Measurements from ENCODE around the gene KRT80.

Gene KRT80

DNA sequence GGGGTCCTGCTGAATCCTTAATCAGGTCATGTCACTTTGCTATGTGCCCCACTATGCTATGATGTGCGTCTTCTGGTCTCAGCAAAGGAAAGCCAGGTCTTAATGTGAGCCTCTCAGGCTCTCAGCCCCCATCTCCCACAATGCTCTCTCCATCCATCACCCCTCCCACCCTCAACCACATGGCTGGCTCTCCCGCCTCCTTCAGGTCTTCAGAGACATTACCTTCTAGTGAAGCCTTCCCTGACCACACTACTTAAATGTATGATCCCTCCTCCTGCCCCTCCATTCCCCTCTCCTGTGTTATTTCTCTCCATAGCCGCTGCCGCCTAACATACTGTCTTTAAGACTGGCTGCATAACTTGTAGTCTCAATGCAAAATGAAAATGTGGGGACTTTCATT is 50.5 kb downstream of the KRT80 start:
- DNase-seq (ENCODE audit: low read depth in 1 of 2, low spot score in 1 of 2) = no peak

DNA sequence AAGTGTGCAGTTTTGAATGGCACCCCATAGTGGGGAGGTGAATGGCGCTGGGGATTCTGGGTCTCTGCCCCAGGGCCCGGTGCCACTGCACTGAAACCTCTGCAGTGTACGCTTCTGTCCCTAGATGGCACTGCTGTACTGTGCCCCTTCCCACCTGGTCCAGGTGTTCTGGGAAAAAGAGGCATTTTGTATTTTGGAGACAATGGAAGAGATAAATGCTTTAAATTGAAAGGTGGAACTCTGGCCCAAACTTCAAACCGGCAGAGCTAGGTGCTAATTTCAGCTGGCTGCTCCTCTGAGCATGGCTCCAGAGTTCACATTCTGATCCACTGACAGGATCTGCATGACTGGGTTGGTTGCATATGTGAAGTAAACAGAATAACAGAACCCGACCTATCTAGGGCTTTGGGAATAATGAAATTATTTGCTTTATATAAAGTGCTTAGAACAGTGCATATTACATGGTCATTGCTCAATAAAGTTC is 52.2 kb downstream of the KRT80 start:
- no peak for DNase-seq (ENCODE audit: low read depth in 1 of 2, low spot score in 1 of 2)

DNA sequence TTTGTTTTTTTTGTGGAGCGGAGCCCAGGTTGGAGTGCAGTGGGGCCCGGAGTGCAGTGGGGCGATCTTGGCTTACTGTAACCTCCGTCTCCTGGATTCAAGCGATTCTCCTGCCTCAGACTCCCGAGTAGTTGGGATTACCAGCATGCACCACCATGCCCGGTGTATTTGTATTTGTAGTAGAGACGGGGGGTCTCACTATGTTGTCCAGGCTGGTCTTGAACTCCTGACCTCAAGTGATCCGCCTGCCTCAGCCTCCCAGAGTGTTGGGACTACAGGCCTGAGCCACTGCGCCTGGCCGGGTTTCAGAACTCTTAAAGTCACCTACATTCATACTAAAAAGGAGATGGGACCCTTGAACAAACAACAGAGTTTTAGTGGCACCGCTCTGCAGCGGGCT is 52.7 kb downstream of the KRT80 start:
- DNase-seq (ENCODE audit: low read depth in 1 of 2, low spot score in 1 of 2) = no peak

DNA sequence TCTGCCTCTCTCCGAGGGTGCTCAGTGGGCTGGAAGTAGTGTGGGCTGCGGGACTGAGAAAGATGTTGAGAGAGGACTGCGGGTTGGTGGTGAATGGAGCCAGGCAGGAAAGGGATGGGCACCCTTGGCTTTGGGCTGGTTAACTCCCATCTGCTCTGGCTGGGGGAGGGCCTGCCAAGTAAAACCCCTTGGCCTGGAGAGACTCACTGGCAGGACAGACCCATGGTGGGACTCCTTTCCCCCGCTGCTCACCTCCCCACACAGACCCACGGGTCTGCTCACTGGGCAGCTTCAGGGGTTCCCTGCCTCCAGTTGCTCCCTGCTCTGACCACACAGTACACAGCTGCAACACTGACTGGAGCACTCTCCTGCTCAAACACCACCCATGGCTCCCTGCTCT is 54.1 kb downstream of the KRT80 start:
- no peak for DNase-seq (ENCODE audit: low read depth in 1 of 2, low spot score in 1 of 2)

DNA sequence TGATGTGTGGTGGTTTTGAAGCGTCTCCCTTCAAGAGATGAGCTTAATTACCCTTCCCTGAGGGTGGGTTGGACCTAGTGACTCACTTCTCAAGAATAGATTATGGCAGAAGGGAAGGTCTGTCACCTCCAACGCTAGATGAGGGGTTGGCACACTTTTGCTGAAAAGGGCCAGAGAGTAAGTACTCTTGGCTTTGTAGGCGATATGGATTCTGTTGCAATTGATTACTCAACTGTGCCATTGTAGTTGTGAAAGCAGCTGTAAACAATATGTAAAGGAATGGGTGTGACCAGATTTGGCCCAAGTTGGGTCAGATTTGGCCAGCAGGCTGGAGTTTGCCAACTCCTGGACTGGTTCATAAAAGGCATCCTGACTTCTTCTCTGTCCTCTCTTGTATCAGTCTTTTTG is 59.1 kb downstream of the KRT80 start:
- no peak for DNase-seq (ENCODE audit: low read depth in 1 of 2, low spot score in 1 of 2)

DNA sequence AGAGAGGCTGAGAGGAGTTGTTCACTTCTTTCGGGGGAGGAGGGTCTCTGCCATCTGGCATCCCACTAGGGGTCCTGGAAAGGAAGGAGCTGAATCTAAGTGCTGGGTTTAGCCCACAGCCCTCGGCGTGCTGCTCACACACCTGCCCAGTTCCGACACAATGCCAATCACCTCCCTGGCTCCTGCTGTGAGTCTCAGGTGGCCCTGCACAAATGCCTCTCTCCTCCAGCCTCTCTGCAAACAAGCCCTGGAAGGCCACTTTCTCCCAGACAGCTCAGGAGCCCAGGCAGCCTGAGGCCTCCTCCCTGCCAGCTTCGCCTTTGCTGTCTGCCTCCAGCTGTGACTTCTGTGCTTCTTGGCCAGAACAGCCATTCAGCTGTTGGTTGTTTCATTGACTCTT is 61.1 kb downstream of the KRT80 start:
- no peak for DNase-seq (ENCODE audit: low read depth in 1 of 2, low spot score in 1 of 2)

DNA sequence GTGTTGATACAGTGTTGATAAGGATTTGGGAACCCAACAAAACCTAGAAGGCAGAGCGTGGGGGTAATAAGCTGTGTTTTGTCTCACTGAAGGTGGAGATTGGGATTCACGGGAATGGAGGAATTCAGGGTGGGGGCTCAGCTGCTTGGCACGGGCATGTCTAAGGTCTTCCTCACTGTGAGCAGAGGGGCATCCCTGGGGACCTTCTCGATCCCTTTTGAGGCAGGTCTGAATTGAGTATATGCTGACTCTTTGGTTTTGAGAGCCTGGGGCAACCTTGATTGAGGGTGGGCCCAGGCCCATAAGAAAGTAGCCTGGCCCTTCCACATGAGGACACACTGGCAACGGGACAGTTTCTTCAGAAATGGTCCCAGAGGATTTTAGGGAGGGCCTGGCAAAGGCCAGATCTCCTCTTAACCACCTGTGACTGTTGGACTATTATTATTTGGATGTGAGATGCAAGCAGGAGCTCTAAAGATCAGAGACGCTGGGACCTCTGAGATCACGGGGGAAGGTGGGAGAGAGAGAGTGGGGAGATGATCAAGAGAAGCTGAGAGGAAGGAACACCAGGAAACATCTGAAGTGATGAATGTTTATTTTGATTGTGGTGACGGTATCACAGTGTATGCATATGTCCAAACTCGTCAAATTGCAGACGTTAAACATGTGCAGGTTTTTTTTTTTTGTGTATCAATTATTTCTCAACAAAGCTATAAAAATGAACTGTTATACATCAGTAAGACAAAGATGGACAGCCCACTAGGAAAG is 63.9 kb downstream of the KRT80 start:
- no peak for DNase-seq (ENCODE audit: low read depth in 1 of 2, low spot score in 1 of 2)

DNA sequence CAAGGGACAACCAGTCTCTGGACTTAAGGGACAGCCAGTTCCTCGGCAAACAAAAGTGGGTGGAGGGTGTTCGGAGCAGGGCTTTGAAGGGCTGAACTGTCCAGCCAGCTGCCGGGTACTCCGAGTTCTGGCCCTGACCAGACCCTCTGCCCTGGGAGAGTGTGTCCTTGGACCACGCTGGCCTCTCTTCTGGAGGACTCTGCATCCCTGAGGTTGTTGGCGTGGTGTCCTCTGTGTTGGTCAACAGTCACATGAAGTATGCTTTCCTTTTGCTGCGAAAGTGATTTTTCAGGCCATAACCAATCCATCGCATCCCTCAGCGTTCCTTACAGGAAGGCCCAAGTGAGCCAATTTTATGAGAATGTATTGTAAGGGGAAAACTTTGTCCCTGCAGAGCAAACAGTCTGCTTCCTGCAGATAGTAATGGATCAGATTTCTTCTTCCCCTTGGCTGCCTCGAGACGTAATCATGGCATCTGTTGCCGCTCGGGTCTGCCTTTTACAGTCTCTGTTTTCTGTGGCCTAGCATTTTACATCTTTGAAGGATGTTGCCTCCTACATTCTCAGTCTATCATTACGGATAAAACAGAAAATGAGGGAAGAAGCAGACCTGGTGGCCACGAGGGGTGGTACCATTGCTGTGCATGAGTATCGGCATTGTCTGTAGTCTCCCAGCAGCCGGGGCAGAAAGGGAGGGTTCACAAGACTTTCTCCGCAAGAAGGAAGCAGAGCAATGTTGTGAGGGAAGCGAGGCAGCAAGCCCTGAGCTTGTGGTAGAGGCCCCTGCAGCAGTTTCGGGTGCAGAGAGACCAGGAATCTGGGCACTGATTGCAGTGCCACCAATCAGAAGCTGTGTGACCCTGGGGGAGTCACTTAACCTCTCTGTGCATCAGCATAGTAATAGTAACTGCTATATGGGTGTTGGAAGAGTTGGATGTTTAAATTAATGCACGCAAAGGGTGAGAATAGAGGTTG is 64.9 kb downstream of the KRT80 start:
- DNase-seq (ENCODE audit: low read depth in 1 of 2, low spot score in 1 of 2) = no peak

DNA sequence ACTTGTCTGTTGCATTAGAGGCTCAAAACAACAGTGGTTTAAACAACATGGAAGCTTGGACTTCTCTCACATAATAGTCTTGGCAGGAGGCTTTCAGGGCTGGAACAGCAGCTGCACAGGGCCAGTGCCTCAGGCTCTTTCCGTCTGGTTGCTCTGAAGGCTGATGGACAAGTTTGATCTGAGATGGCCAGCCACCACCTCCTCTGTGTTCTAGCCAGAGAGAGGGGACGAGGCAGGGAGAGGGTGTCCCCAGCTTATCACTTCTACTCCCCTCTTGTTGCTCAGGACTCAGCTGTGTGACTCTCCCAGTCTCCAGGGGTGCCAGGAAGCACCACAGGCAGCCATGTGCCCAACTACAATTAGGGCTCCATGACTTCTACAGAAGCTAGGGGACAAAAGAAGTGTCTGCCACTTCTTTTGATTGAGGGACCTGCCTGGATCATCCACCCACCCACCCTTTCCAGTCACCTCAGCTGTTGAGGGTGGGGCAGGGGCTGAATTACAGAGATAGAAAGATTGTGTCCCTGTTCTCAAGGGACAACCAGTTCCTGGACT is 65.7 kb downstream of the KRT80 start:
- DNase-seq (ENCODE audit: low read depth in 1 of 2, low spot score in 1 of 2) = no peak

DNA sequence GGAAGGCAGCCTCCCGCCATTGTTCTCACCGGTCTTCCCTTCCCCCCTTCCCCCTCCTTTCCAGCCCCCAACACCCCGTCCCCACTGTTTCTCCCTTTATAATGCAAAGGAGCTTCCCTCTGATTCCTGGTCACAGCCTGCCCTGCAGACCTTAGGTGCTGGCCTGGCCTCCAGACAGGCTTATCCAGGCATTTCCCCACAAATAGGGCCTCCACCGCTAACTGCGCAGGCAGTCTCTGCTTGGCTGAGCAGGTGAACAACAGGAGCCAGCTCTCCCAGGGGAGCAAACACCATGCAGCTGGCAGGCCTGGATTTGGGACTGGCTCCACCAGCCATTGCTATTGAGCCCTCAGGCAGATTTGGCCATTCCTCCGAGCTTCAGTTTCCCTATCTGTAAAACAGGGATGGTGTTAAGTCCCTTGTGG is 66.3 kb downstream of the KRT80 start:
- DNase-seq (ENCODE audit: low read depth in 1 of 2, low spot score in 1 of 2) = no peak

DNA sequence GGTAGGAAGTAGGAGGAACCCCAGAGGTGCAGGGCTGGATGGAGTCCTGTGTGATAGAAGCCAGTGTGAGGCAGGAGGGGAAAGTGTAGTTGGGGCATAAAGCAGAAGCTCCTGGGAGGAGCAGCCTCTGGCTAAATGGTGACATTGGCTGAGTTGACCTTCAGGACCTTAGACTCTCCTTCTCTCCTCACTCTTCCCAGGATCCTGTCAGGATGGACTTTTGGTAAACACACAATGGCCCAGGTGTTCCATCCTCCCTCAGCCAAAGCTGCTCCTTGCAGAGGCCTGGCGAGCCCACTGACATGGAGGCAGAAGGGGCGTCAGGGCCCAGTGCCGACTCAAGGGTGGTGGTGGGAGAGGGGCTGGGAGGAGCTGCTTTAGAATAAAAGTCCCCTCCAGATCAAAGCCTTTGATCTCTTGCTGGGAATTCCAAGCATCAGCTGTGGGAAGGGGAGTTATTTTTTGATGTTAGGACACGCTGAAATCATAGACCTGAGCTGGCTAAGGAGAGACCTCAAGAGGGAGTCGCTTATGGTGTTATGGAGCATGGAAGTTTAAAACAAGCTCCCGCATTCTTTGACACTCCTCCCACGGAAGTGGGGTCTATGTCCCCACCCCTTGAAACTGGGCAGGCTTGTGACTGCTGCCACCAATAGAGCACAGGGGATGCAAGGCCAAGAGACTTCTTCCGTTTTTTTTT is 68.2 kb downstream of the KRT80 start:
- DNase-seq (ENCODE audit: low read depth in 1 of 2, low spot score in 1 of 2) = no peak

DNA sequence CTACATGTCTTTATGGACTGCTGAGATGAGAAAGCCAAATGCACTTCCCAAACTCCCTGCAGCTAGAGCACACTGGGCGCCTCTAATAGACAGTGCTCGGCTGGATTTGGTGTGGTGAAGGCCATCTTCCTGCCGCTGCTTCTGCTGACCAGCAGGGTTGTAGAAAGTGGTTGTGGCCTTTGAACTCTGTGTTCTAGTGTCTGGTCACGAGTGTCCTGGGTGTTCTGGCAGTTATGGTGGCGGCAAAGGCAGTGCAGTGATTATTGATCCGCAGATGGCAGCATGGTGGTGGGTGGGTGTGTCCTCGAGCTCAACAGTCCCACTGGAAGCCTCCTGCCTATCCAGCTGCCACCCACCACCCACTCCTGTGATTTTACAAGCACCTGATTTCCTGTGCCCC is 68.9 kb downstream of the KRT80 start:
- DNase-seq (ENCODE audit: low read depth in 1 of 2, low spot score in 1 of 2) = no peak

DNA sequence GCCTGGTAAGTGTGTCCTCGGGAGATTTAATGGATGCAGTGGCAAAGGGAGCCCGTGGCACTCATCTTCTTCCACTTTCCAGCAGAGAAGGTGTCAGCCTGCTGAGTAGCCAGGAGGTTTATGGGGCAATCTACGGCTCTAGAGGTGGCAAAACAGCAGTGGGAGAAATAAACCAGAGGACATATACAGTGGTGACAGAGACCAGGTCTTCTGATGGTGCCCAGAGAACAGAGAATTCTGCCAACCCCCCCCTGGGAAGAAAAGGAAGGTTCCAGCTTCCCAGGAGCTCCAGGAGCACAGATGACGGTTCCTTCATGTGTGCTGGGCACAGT is 69.3 kb downstream of the KRT80 start:
- DNase-seq (ENCODE audit: low read depth in 1 of 2, low spot score in 1 of 2) = no peak

DNA sequence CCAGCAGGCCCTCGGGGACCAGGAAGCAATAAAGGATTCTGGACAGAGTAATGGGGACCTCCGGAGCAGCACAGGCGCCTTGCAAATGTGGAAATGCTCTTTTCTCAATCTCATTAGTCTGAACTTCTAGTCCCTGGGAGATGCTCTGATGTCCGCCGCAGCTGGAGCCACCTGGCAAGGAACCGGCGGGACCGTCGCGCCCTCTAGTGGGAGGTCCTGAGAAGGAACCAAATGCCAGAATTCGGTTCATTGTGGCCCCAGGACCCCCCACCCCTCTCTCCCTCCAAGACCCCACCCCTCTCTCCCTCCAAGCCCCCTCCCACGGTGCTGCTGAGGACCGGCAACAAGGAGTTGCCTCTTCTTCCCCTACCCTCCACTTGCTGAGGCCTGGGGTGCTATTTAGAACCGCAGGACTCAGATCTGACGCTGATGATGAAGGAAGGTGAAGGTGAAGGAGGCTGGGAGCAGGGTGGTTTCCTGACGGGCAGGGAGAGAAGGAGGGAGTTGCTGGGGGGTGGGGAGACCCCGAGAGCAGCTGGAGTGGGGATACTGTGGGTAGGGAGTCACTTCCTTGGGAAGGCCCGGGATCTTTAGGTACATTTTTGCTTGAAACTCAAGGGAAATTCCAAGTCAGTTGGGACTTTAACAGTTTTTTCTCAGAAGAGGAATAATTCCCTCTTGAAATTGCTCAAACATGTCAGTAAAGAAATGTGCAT is 69.8 kb downstream of the KRT80 start:
- peak; percentile 35 to 39 for DNase-seq (ENCODE audit: low read depth in 1 of 2, low spot score in 1 of 2)

DNA sequence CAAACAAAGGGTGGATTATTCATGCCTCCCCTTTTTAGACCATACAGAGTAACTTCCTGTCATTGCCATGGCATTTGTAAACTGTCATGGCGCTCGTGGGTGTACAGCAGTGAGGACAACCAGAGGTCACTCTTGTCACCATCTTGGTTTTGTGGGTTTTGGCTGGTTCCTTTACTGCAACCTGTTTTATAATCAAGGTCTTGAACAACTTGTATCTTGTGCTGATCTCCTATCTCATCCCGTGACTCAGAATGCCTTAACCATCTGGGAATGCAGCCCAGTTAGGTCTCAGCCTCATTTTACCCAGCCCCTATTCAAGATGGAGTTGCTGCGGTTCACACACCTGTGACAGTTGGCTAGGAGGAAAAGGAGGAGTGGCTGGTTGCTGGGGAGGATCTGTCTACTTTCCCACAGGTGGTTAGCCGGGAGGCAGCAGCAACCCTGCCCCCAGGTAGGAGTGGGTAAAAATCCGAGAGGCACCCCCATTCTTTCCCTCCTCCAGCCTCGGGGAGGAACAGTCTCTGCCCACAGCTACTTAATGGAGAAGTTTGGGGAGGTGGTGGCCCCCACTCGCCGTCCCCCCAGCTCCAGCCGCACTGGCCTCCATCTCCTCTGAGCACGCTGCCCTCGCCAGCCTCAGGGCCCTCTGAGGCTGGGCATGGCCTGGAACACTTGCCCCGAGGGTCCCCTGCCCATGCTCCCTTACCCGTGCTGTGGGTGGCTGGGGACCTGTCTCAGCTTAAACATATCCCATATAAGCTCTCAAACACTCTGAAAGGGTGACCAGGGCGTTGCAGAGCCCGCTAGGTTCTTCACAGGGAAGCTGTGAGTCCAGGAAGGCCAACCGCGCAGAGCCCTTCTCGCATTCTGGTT is 70.6 kb downstream of the KRT80 start:
- DNase-seq (ENCODE audit: low read depth in 1 of 2, low spot score in 1 of 2) = no peak

DNA sequence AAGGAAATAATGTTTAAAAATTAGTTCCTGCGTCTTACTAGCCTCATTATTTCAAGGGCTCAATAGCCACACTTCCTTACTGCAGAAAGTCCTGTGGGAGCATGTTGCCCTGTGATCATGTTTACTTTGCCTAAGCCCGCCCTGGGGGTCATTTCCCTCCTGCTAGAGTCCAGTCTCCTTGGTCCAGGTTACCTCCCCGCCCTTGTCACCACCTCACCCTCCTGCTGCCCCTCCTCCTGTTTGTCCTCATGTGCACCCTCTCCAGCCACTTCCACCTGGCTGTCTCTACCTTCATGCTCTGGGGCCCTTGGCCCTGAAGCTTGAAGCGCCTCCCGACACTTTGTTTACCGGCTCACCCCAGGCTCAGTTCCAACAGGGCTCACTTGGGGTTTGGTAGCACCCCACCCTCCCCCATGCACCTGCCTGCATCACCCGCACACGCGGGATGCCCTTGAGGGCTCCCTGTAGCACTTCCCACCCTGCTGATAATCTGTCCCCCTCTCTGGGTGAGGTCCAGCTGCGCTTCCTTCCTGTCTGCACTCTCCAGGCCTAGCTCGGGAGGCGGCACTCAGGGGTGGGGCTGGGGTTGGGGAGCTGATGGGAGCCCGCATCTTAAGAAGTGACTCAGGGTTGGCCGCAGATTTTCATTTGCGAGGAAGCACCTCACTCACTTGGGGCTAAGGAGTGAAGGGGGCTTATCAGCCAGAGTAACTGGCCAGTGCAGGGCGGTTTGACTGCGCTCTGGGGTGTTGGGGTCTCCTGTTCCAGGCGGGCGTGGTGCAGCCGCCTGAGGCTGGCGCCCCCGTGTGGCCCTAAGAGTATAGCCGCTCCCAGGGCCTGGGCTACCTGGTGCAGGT is 72.2 kb downstream of the KRT80 start:
- DNase-seq (ENCODE audit: low read depth in 1 of 2, low spot score in 1 of 2) = no peak
